ENCODE measurements around the gene CCL24. TPM values are rescaled to one million over a fixed set of nuclear protein-coding genes. Genes with fewer than 3 reads are reported as not detected.
A peak's percentile ranks its signal among the peaks of the same experiment; 100 is the strongest.
"Not testable (repeated sequence)": the region's sequence is repeated elsewhere in the genome, so short reads cannot be mapped to it uniquely, and the experiment has no call there.

CCL24 gene
- total RNA-seq, 1 donor from 2014 or later = not detected

- TF ChIP-seq CTCF (IDR thresholded peaks at IDR 0.05; ENCODE audit: insufficient read depth, low read length, severe bottlenecking) = no peak
- Histone ChIP-seq H3K4me3 (ENCODE audit: low read depth, low read length) (no peak within 1 kb of the TSS), H3K27me3 (ENCODE audit: control insufficient read depth, insufficient read depth, low read length) (no peaks in the 10 kb centered on the region), H3K36me3 (ENCODE audit: control insufficient read depth, insufficient read depth, low read length) (no peaks in the 10 kb centered on the region)
- FAIRE-seq = no peak
- peak; percentile 62 for DNase-seq (ENCODE audit: low read depth)
Observed at GRCh38 chr7:75772081-75773077, 41.2 kb downstream of the CCL24 start, which contains the start of gene CCL26. Gene CCL26, minus strand, starts transcription at chr7:75772211. Its CDS starts 35 bp downstream, at chr7:75772176.

- H3K27me3 ChIP-seq (ENCODE audit: control insufficient read depth, insufficient read depth, low read length) = no peaks in the 10 kb centered on the region
- FAIRE-seq (no peak), DNase-seq (ENCODE audit: low read depth) (peak; percentile 47)
- H3K4me3 ChIP-seq (ENCODE audit: low read depth, low read length) = no peak overlapping the region
- no peaks in the 10 kb centered on the region for H3K36me3 ChIP-seq (ENCODE audit: control insufficient read depth, insufficient read depth, low read length)
- TF ChIP-seq CTCF (IDR thresholded peaks at IDR 0.05; ENCODE audit: insufficient read depth, low read length, severe bottlenecking) = no peak
Observed at GRCh38 chr7:75771224-75771623, 42.4 kb downstream of the CCL24 start.

GRCh38 chr7:75762350-75762917 lies 51.2 kb downstream of the CCL24 start:
- Histone ChIP-seq H3K4me3 (ENCODE audit: low read depth, low read length) (no peak overlapping the region), H3K36me3 (ENCODE audit: control insufficient read depth, insufficient read depth, low read length) (no peaks in the 10 kb centered on the region), H3K27me3 (ENCODE audit: control insufficient read depth, insufficient read depth, low read length) (no peaks in the 10 kb centered on the region)
- DNase-seq (ENCODE audit: low read depth) (peak; percentile 64), FAIRE-seq (no peak)
- TF ChIP-seq CTCF (IDR thresholded peaks at IDR 0.05; ENCODE audit: insufficient read depth, low read length, severe bottlenecking) = peak; percentile 74

- not testable (repeated sequence) for H3K4me3 ChIP-seq (ENCODE audit: low read depth, low read length); FAIRE-seq; H3K36me3 ChIP-seq (ENCODE audit: control insufficient read depth, insufficient read depth, low read length); DNase-seq (ENCODE audit: low read depth); H3K27me3 ChIP-seq (ENCODE audit: control insufficient read depth, insufficient read depth, low read length)
Observed at GRCh38 chr7:75761801-75762200, 51.8 kb downstream of the CCL24 start.

Other genes with a start within 250 kb of the CCL24 start
- 3.2 and 5.2 TPM in 2 replicates for gene HIP1, start 74.9 kb downstream of the CCL24 start, total RNA-seq
- gene CCL26, start 41.6 kb downstream of the CCL24 start, total RNA-seq = not detected in 2 replicates
- gene RHBDD2, start 65.2 kb upstream of the CCL24 start, total RNA-seq = 10.8 and 17.4 TPM in 2 replicates
- 75.0 and 179 TPM in 2 replicates for gene POR, start 101.3 kb upstream of the CCL24 start, total RNA-seq
- 21.6 and 34.7 TPM in 2 replicates for gene TMEM120A, start 180.8 kb upstream of the CCL24 start, total RNA-seq
- 47.7 and 68.9 TPM in 2 replicates for gene STYXL1, start 234.2 kb upstream of the CCL24 start, total RNA-seq
- gene MDH2, start 234.3 kb upstream of the CCL24 start, total RNA-seq = 45.0 and 52.4 TPM in 2 replicates

Measured in bronchial epithelial cell (primary cell).